Ramos (cell line): ENCODE measurements around the gene LRIG1.

Experiments used
- in situ Hi-C: fragments of 300-500 bp; cut with MboI; formaldehyde crosslinking; loops from one replicate; pipeline ENCODE4 v1.14.3; 2022; ENCODE audit warnings: low sequenced_read_pairs; ENCODE audit not compliant: unreplicated experiment

LRIG1 gene

GRCh38 chr3:66507423-66508260, 6.8 kb upstream of the LRIG1 start:
- in situ Hi-C loops, result no loop called here

- in situ Hi-C loops, result no loop called here
Observed at GRCh38 chr3:66506154-66506553, 5.3 kb upstream of the LRIG1 start.

- in situ Hi-C loops, result no loop called here
Observed at GRCh38 chr3:66504850-66505641, 4.2 kb upstream of the LRIG1 start.

GRCh38 chr3:66502981-66503380, 2.2 kb upstream of the LRIG1 start:
- in situ Hi-C loops, result no loop called here

GRCh38 chr3:66502245-66502874, 1.5 kb upstream of the LRIG1 start:
- in situ Hi-C loops, result no loop called here

- in situ Hi-C loops, result no loop called here
Observed at GRCh38 chr3:66501483-66502244, 842 bp upstream of the LRIG1 start.

GRCh38 chr3:66499881-66500575, 794 bp downstream of the LRIG1 start:
- in situ Hi-C loops, result loop anchor here (25.0 kb wide), 1 partner anchor 512 kb away; no protein-coding TSS in a partner anchor

- in situ Hi-C loops, result loop anchor here (25.0 kb wide), 1 partner anchor 513 kb away; no protein-coding TSS in a partner anchor
Observed at GRCh38 chr3:66498687-66499621, 1.9 kb downstream of the LRIG1 start.

GRCh38 chr3:66497985-66498671, 2.7 kb downstream of the LRIG1 start:
- in situ Hi-C loops, result loop anchor here (25.0 kb wide), 1 partner anchor 514 kb away; no protein-coding TSS in a partner anchor

GRCh38 chr3:66497288-66497984, 3.4 kb downstream of the LRIG1 start:
- in situ Hi-C loops, result loop anchor here (25.0 kb wide), 1 partner anchor 515 kb away; no protein-coding TSS in a partner anchor

GRCh38 chr3:66496746-66497145, 4.1 kb downstream of the LRIG1 start:
- in situ Hi-C loops, result loop anchor here (25.0 kb wide), 1 partner anchor 516 kb away; no protein-coding TSS in a partner anchor

GRCh38 chr3:66496301-66496700, 4.5 kb downstream of the LRIG1 start:
- in situ Hi-C loops, result loop anchor here (25.0 kb wide), 1 partner anchor 516 kb away; no protein-coding TSS in a partner anchor

GRCh38 chr3:66495668-66496045, 5.2 kb downstream of the LRIG1 start:
- in situ Hi-C loops, result loop anchor here (25.0 kb wide), 1 partner anchor 517 kb away; no protein-coding TSS in a partner anchor

GRCh38 chr3:66494959-66495667, 5.7 kb downstream of the LRIG1 start:
- in situ Hi-C loops, result loop anchor here (25.0 kb wide), 1 partner anchor 517 kb away; no protein-coding TSS in a partner anchor

- in situ Hi-C loops, result loop anchor here (25.0 kb wide), 1 partner anchor 519 kb away; no protein-coding TSS in a partner anchor
Observed at GRCh38 chr3:66493458-66494099, 7.2 kb downstream of the LRIG1 start.

- in situ Hi-C loops, result loop anchor here (25.0 kb wide), 1 partner anchor 520 kb away; no protein-coding TSS in a partner anchor
Observed at GRCh38 chr3:66492672-66493071, 8.2 kb downstream of the LRIG1 start.
